IMR-90 (cell line): ENCODE data around the gene RPL23. TPM values are rescaled to one million over a fixed set of nuclear protein-coding genes. Genes with fewer than 3 reads are reported as not detected.

Experiments used
- MAFK ChIP-seq: IDR thresholded peaks from 2 replicates; pipeline ENCODE4 v1.6.1; 2012; ENCODE audit warnings: low read depth, low read length, improper control_type of control experiment
- MAZ ChIP-seq: IDR thresholded peaks from 2 replicates; pipeline ENCODE4 v1.6.1; 2012; ENCODE audit warnings: low read depth, mild to moderate bottlenecking, low read length, improper control_type of control experiment, moderate library complexity, borderline replicate concordance
- RFX5 ChIP-seq: IDR thresholded peaks from 2 replicates; pipeline ENCODE4 v1.8.0; 2012; ENCODE audit warnings: low read depth, mild to moderate bottlenecking, low read length, moderate library complexity
- polyA plus RNA-seq, 3 experiments: library from polyadenylated mRNA; depleted of rRNA; stranded (reverse); fragments of >200 nt; gene quantifications; 2 replicates each; pipeline ENCODE4 v1.2.3, GENCODE V29; 2012; ENCODE audit warnings: low replicate concordance in 1 of 3
- total RNA-seq: library from RNA; depleted of rRNA; stranded (reverse); fragments of >200 nt; gene quantifications from 2 replicates; pipeline ENCODE4 v1.2.3, GENCODE V29; 2012
- TF ChIP-seq, protein P1 (sequence below): fragments of 150-350 bp; IDR thresholded peaks from 2 replicates; pipeline ENCODE4 v1.6.1; 2017; ENCODE audit warnings: mild to moderate bottlenecking, antibody characterized with exemption, low read length, low read depth

RPL23 gene
- total and polyA plus RNA-seq, 2 of the 4 experiments (the other 2 are of a cell fraction) = 1,170 to 2,308 TPM

DNA sequence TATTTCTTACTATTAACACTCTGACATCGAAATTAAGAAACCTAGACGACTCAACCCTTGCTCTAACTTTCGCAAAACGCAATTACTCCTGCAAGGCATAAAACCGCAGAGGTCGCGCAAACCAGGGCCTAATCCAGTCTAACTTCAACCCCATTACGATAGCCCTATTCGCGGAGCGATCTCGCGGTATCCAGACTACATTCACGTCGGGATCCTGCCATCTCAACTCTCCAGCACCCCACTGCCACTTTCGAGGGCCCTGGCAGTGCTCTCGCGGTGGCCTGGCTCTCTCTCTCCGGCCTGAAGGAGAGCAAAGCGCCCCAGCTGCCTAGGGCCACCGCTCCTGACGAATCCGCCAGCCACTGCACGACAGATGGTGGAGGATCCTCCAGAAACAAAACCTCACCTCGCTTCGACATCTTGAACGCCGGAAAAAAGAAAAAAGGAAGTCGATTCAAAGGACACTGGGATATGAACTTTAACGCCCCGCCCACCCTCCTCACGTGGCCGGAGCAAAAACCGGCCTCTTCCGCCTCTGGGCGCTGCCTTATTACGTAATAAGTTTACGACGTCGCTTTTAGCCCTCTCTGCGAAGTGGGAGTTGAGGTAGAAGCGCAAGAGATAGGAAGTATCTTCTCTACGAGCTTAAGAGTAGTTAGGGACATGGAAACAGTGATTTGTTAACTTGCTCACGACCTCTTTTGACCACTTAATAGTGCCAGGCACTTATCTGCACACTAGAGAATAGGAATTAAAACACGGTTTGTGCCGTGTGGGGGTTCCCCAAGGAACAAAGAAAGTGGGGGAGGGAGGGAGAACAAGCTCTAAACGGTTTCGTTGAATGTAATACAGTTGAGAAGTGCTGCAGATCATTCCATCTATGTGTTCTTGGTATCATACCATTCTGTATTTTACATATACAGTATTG lies at the start of gene RPL23 (continued):
- TF ChIP-seq MAZ (0 out of 2 replicates have a peak, but pooled peaks have one; percentile 6), MAFK (no peak), RFX5 (peak; percentile 38; the same call in 1 of the 2 replicates)
- TF ChIP-seq, protein P1, sequence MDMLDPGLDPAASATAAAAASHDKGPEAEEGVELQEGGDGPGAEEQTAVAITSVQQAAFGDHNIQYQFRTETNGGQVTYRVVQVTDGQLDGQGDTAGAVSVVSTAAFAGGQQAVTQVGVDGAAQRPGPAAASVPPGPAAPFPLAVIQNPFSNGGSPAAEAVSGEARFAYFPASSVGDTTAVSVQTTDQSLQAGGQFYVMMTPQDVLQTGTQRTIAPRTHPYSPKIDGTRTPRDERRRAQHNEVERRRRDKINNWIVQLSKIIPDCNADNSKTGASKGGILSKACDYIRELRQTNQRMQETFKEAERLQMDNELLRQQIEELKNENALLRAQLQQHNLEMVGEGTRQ = peak; percentile 98
